Measurements from ENCODE around the gene EDN3. TPM values are rescaled to one million over a fixed set of nuclear protein-coding genes. Genes with fewer than 3 reads are reported as not detected.

The EDN3 gene
- total RNA-seq = not detected

- H3K27me3 ChIP-seq (ENCODE audit: insufficient read depth, low read length) = peaks cover 21% of the 10 kb centered on the region
- H3K4me3 ChIP-seq (ENCODE audit: low read length) = no peak within 1 kb of the TSS
- H3K9me3 ChIP-seq (ENCODE audit: low read depth, low read length) = no peaks in the 10 kb centered on the region
- H3K4me1 ChIP-seq (ENCODE audit: insufficient read depth, low read length) = no peaks in the 10 kb centered on the region
Observed at GRCh38 chr20:59300333-59301081, at the start of gene EDN3. Gene EDN3 (plus strand): TSS chr20:59300611. CDS start chr20:59300813, 202 bp downstream.

GRCh38 chr20:59253325-59253724, 47.1 kb upstream of the EDN3 start:
- peaks cover 27% of the 10 kb centered on the region for H3K4me1 ChIP-seq (ENCODE audit: insufficient read depth, low read length)
- no peak overlapping the region for H3K4me3 ChIP-seq (ENCODE audit: low read length)
- H3K9me3 ChIP-seq (ENCODE audit: low read depth, low read length) = no peaks in the 10 kb centered on the region
- H3K27me3 ChIP-seq (ENCODE audit: insufficient read depth, low read length) = no peaks in the 10 kb centered on the region

GRCh38 chr20:59253779-59254319, 46.6 kb upstream of the EDN3 start:
- Histone ChIP-seq H3K4me1 (ENCODE audit: insufficient read depth, low read length) (peaks cover 29% of the 10 kb centered on the region), H3K27me3 (ENCODE audit: insufficient read depth, low read length) (no peaks in the 10 kb centered on the region), H3K9me3 (ENCODE audit: low read depth, low read length) (no peaks in the 10 kb centered on the region), H3K4me3 (ENCODE audit: low read length) (no peak overlapping the region)

- Histone ChIP-seq H3K27me3 (ENCODE audit: insufficient read depth, low read length) (no peaks in the 10 kb centered on the region), H3K9me3 (ENCODE audit: low read depth, low read length) (no peaks in the 10 kb centered on the region), H3K4me1 (ENCODE audit: insufficient read depth, low read length) (peaks cover 29% of the 10 kb centered on the region), H3K4me3 (ENCODE audit: low read length) (no peak overlapping the region)
Observed at GRCh38 chr20:59255256-59255655, 45.2 kb upstream of the EDN3 start.

GRCh38 chr20:59258221-59258621, 42.2 kb upstream of the EDN3 start:
- Histone ChIP-seq H3K9me3 (ENCODE audit: low read depth, low read length) (no peaks in the 10 kb centered on the region), H3K4me3 (ENCODE audit: low read length) (no peak overlapping the region), H3K27me3 (ENCODE audit: insufficient read depth, low read length) (no peaks in the 10 kb centered on the region), H3K4me1 (ENCODE audit: insufficient read depth, low read length) (peaks cover 23% of the 10 kb centered on the region)

- Histone ChIP-seq H3K4me3 (ENCODE audit: low read length) (no peak overlapping the region), H3K27me3 (ENCODE audit: insufficient read depth, low read length) (peaks cover 6% of the 10 kb centered on the region), H3K9me3 (ENCODE audit: low read depth, low read length) (no peaks in the 10 kb centered on the region), H3K4me1 (ENCODE audit: insufficient read depth, low read length) (peaks cover 10% of the 10 kb centered on the region)
Observed at GRCh38 chr20:59259946-59260345, 40.5 kb upstream of the EDN3 start.

GRCh38 chr20:59265298-59265697, 35.1 kb upstream of the EDN3 start:
- Histone ChIP-seq H3K9me3 (ENCODE audit: low read depth, low read length) (no peaks in the 10 kb centered on the region), H3K4me1 (ENCODE audit: insufficient read depth, low read length) (no peaks in the 10 kb centered on the region), H3K27me3 (ENCODE audit: insufficient read depth, low read length) (peaks cover 14% of the 10 kb centered on the region), H3K4me3 (ENCODE audit: low read length) (no peak overlapping the region)

- no peaks in the 10 kb centered on the region for H3K9me3 ChIP-seq (ENCODE audit: low read depth, low read length)
- H3K27me3 ChIP-seq (ENCODE audit: insufficient read depth, low read length) = peaks cover 16% of the 10 kb centered on the region
- H3K4me1 ChIP-seq (ENCODE audit: insufficient read depth, low read length) = no peaks in the 10 kb centered on the region
- no peak overlapping the region for H3K4me3 ChIP-seq (ENCODE audit: low read length)
Observed at GRCh38 chr20:59268870-59269269, 31.5 kb upstream of the EDN3 start.

GRCh38 chr20:59269411-59270025, 30.9 kb upstream of the EDN3 start:
- Histone ChIP-seq H3K4me1 (ENCODE audit: insufficient read depth, low read length) (no peaks in the 10 kb centered on the region), H3K9me3 (ENCODE audit: low read depth, low read length) (no peaks in the 10 kb centered on the region), H3K4me3 (ENCODE audit: low read length) (no peak overlapping the region), H3K27me3 (ENCODE audit: insufficient read depth, low read length) (peaks cover 14% of the 10 kb centered on the region)

- H3K9me3 ChIP-seq (ENCODE audit: low read depth, low read length) = no peaks in the 10 kb centered on the region
Observed at GRCh38 chr20:59270380-59270779, 30.0 kb upstream of the EDN3 start.

GRCh38 chr20:59273739-59274357, 26.6 kb upstream of the EDN3 start:
- H3K27me3 ChIP-seq (ENCODE audit: insufficient read depth, low read length) = peaks cover 3% of the 10 kb centered on the region
- H3K4me1 ChIP-seq (ENCODE audit: insufficient read depth, low read length) = no peaks in the 10 kb centered on the region
- H3K4me3 ChIP-seq (ENCODE audit: low read length) = no peak overlapping the region
- H3K9me3 ChIP-seq (ENCODE audit: low read depth, low read length) = no peaks in the 10 kb centered on the region

More at GRCh38 chr20:59270380-59270779, 30.0 kb upstream of the EDN3 start:
- peaks cover 8% of the 10 kb centered on the region for H3K27me3 ChIP-seq (ENCODE audit: insufficient read depth, low read length)
- H3K4me3 ChIP-seq (ENCODE audit: low read length) = no peak overlapping the region
- no peaks in the 10 kb centered on the region for H3K4me1 ChIP-seq (ENCODE audit: insufficient read depth, low read length)

GRCh38 chr20:59276938-59277337, 23.5 kb upstream of the EDN3 start:
- H3K9me3 ChIP-seq (ENCODE audit: low read depth, low read length) = no peaks in the 10 kb centered on the region
- H3K4me3 ChIP-seq (ENCODE audit: low read length) = no peak overlapping the region
- H3K4me1 ChIP-seq (ENCODE audit: insufficient read depth, low read length) = no peaks in the 10 kb centered on the region
- H3K27me3 ChIP-seq (ENCODE audit: insufficient read depth, low read length) = no peaks in the 10 kb centered on the region

- Histone ChIP-seq H3K27me3 (ENCODE audit: insufficient read depth, low read length) (no peaks in the 10 kb centered on the region), H3K4me1 (ENCODE audit: insufficient read depth, low read length) (no peaks in the 10 kb centered on the region), H3K9me3 (ENCODE audit: low read depth, low read length) (no peaks in the 10 kb centered on the region), H3K4me3 (ENCODE audit: low read length) (no peak overlapping the region)
Observed at GRCh38 chr20:59284470-59284869, 15.9 kb upstream of the EDN3 start.

GRCh38 chr20:59289994-59290393, 10.4 kb upstream of the EDN3 start:
- Histone ChIP-seq H3K4me1 (ENCODE audit: insufficient read depth, low read length) (no peaks in the 10 kb centered on the region), H3K9me3 (ENCODE audit: low read depth, low read length) (no peaks in the 10 kb centered on the region), H3K27me3 (ENCODE audit: insufficient read depth, low read length) (peaks cover 3% of the 10 kb centered on the region), H3K4me3 (ENCODE audit: low read length) (no peak overlapping the region)

- H3K4me3 ChIP-seq (ENCODE audit: low read length) = no peak overlapping the region
- H3K9me3 ChIP-seq (ENCODE audit: low read depth, low read length) = no peaks in the 10 kb centered on the region
- no peaks in the 10 kb centered on the region for H3K4me1 ChIP-seq (ENCODE audit: insufficient read depth, low read length)
- peaks cover 6% of the 10 kb centered on the region for H3K27me3 ChIP-seq (ENCODE audit: insufficient read depth, low read length)
Observed at GRCh38 chr20:59291740-59292383, 8.5 kb upstream of the EDN3 start.

Data from mononuclear cell (primary cell).